BJ (cell line): Measurements from ENCODE around the gene KLHDC1. TPM values are rescaled to one million over a fixed set of nuclear protein-coding genes. Genes with fewer than 3 reads are reported as not detected.

Experiments used
- CTCF ChIA-PET: fragments of 350-600 bp; formaldehyde crosslinking; extraction: SDS; loops from one replicate; lab custom pipeline; 2021; ENCODE audit warnings: antibody characterized with exemption, inconsistent platforms; lab: Yijun Ruan, JAX
- POLR2A ChIA-PET: fragments of 300-600 bp; sonication (Branson Sonifier 250); formaldehyde crosslinking; extraction: SDS; loops from one replicate; lab custom pipeline; 2021; ENCODE audit warnings: antibody characterized with exemption; lab: Charles Lee
- DNase-seq: peaks from one replicate; pipeline ENCODE4 v3.0.0-alpha.2; 2011; ENCODE audit warnings: low read depth
- H3K27me3 ChIP-seq: 2 replicates; pipeline ENCODE4 v1.6.0; 2011; ENCODE audit warnings: low read length; ENCODE audit not compliant: control insufficient read depth, insufficient read depth
- H3K36me3 ChIP-seq: 2 replicates; pipeline ENCODE4 v1.5.1; 2011; ENCODE audit warnings: low read length; ENCODE audit not compliant: control insufficient read depth, insufficient read depth
- H3K4me3 ChIP-seq: 2 replicates; pipeline ENCODE4 v1.5.1; 2011; ENCODE audit warnings: low read depth, mild to moderate bottlenecking, control low read depth, low read length
- CTCF ChIP-seq: IDR thresholded peaks from 2 replicates; pipeline ENCODE4 v1.5.1; 2011; ENCODE audit warnings: low read depth, mild to moderate bottlenecking, control low read depth, inconsistent platforms, low read length, moderate library complexity; ENCODE audit not compliant: insufficient read depth
- polyA plus RNA-seq: library from polyadenylated mRNA; depleted of rRNA; stranded (reverse); fragments of >200 nt; gene quantifications from 2 replicates; pipeline ENCODE4 v1.2.3, GENCODE V29; 2011

KLHDC1 gene
- polyA plus RNA-seq, 1 experiment = 0.25 TPM

GRCh38 chr14:49670475-49670874 lies 22.4 kb upstream of the KLHDC1 start:
- H3K4me3 ChIP-seq = no peak overlapping the region
- CTCF ChIA-PET = no interaction called here
- POLR2A ChIA-PET = no interaction called here
- H3K36me3 ChIP-seq = no peaks in the 10 kb centered on the region
- H3K27me3 ChIP-seq = no peaks in the 10 kb centered on the region
- DNase-seq = no peak
- no peak for TF ChIP-seq CTCF

GRCh38 chr14:49673586-49673985 lies 19.3 kb upstream of the KLHDC1 start:
- no peaks in the 10 kb centered on the region for H3K27me3 ChIP-seq
- POLR2A ChIA-PET = no interaction called here

GRCh38 chr14:49677643-49678042 lies 15.3 kb upstream of the KLHDC1 start:
- ChIA-PET POLR2A (no interaction called here), CTCF (interaction anchor here (1.4 kb wide), 1 partner anchor 10 kb away, joined by 4 read pairs; the partner anchor contains the start of gene POLE2)
- no peak for DNase-seq
- H3K27me3 ChIP-seq = no peaks in the 10 kb centered on the region
- 0 out of 2 replicates have a peak, but pooled peaks have one; percentile 12 for TF ChIP-seq CTCF
- no peak overlapping the region for H3K4me3 ChIP-seq
- H3K36me3 ChIP-seq = no peaks in the 10 kb centered on the region

More at GRCh38 chr14:49673586-49673985, 19.3 kb upstream of the KLHDC1 start:
- no peak for DNase-seq
- TF ChIP-seq CTCF = no peak
- Histone ChIP-seq H3K36me3 (no peaks in the 10 kb centered on the region), H3K4me3 (no peak overlapping the region)
- CTCF ChIA-PET = no interaction called here

- H3K4me3 ChIP-seq = no peak overlapping the region
- CTCF ChIA-PET = no interaction called here
- TF ChIP-seq CTCF = no peak
- DNase-seq = no peak
- POLR2A ChIA-PET = no interaction called here
- H3K36me3 ChIP-seq = no peaks in the 10 kb centered on the region
- no peaks in the 10 kb centered on the region for H3K27me3 ChIP-seq
Observed at GRCh38 chr14:49679271-49679670, 13.6 kb upstream of the KLHDC1 start.

- CTCF ChIA-PET = interaction anchor here (0.7 to 1.0 kb wide), 2 partner anchors 9 to 57 kb away, joined by 3 to 4 read pairs; no protein-coding TSS in a partner anchor
- POLR2A ChIA-PET = no interaction called here
- no peaks in the 10 kb centered on the region for H3K27me3 ChIP-seq
- no peak for TF ChIP-seq CTCF
- no peak overlapping the region for H3K4me3 ChIP-seq
- H3K36me3 ChIP-seq = no peaks in the 10 kb centered on the region
- no peak for DNase-seq
Observed at GRCh38 chr14:49686425-49686824, 6.5 kb upstream of the KLHDC1 start.
